ENCODE data around the gene AVP. TPM values are rescaled to one million over a fixed set of nuclear protein-coding genes. Genes with fewer than 3 reads are reported as not detected.

Gene AVP
- polyA plus RNA-seq, 1 donor from 2014 or later: not detected

- no peak overlapping the region for H2AFZ ChIP-seq (ENCODE audit: low read depth, low read length)
- peaks cover 3% of the 10 kb centered on the region for H3K79me2 ChIP-seq (replicated peaks; ENCODE audit: insufficient read depth, low read length)
- H3K27me3 ChIP-seq (ENCODE audit: insufficient read depth, low read depth, low read length): no peaks in the 10 kb centered on the region
- H3K27ac ChIP-seq (ENCODE audit: low read length): no peak overlapping the region
- H3K36me3 ChIP-seq (ENCODE audit: insufficient read depth, low read length): no peaks in the 10 kb centered on the region
- no peaks in the 10 kb centered on the region for H4K20me1 ChIP-seq (ENCODE audit: insufficient read depth)
- H3K9me2 ChIP-seq (ENCODE audit: insufficient read depth, low read length): no peaks in the 10 kb centered on the region
- TF ChIP-seq MXI1 (conservative IDR thresholded peaks at IDR 0.05; ENCODE audit: poor library complexity, severe bottlenecking): no peak
- TF ChIP-seq EZH2 (IDR thresholded peaks at IDR 0.05; ENCODE audit: borderline replicate concordance, insufficient read depth, low read length, poor library complexity, severe bottlenecking): no peak
- TF ChIP-seq POLR2AphosphoS5 (IDR thresholded peaks at IDR 0.05): no peak
- TF ChIP-seq, protein P1, sequence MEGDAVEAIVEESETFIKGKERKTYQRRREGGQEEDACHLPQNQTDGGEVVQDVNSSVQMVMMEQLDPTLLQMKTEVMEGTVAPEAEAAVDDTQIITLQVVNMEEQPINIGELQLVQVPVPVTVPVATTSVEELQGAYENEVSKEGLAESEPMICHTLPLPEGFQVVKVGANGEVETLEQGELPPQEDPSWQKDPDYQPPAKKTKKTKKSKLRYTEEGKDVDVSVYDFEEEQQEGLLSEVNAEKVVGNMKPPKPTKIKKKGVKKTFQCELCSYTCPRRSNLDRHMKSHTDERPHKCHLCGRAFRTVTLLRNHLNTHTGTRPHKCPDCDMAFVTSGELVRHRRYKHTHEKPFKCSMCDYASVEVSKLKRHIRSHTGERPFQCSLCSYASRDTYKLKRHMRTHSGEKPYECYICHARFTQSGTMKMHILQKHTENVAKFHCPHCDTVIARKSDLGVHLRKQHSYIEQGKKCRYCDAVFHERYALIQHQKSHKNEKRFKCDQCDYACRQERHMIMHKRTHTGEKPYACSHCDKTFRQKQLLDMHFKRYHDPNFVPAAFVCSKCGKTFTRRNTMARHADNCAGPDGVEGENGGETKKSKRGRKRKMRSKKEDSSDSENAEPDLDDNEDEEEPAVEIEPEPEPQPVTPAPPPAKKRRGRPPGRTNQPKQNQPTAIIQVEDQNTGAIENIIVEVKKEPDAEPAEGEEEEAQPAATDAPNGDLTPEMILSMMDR (IDR thresholded peaks at IDR 0.05; ENCODE audit: poor library complexity, severe bottlenecking): no peak
- TF ChIP-seq TAF1 (IDR thresholded peaks at IDR 0.05; ENCODE audit: low read depth): no peak
- TF ChIP-seq EP300 (conservative IDR thresholded peaks at IDR 0.05; ENCODE audit: poor library complexity, severe bottlenecking): no peak
- no peak for TF ChIP-seq RAD21 (conservative IDR thresholded peaks at IDR 0.05)
- no peak for TF ChIP-seq REST (IDR thresholded peaks at IDR 0.05; ENCODE audit: borderline replicate concordance)
- TF ChIP-seq SMC3 (conservative IDR thresholded peaks at IDR 0.05; ENCODE audit: poor library complexity): no peak
- no peaks in the 10 kb centered on the region for H3K9me3 ChIP-seq (ENCODE audit: low read length)
- H3K4me3 ChIP-seq (ENCODE audit: low read length): no peak overlapping the region
- no peak overlapping the region for H3K9ac ChIP-seq (ENCODE audit: low read length)
- H3F3A ChIP-seq (ENCODE audit: insufficient read depth, low read length, poor library complexity, severe bottlenecking): no peaks in the 10 kb centered on the region
- H3K4me2 ChIP-seq (ENCODE audit: low read length): no peak overlapping the region
Measured at GRCh38 chr20:3133155-3133554, 48.6 kb upstream of the AVP start.

DNA sequence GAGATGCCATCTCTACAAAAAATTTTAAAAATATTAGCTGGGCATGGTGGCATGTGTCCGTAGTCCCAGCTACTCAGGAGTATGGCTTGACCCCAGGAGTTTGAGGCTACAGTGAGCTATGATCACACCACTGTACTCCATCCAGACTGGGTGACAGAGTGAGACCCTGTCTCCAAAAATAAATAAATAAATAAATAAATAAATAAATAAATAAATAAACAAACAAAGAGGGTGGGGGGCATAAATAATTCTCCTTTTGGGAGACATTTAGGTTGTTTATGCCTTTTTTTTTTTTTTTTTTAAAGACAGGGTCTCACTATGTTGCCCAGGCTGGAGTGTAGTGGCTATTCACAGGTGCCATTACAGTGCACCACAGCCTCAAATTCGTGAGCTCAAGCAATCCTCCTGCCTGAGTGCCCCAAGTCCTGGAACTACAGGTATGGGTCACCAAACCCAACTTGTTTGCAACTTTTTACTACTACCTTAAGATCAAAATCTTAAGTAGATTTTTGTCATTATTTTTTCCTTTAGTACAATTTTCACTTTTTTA, 45.6 kb upstream of the AVP start:
- H3K9ac ChIP-seq (ENCODE audit: low read length): no peak overlapping the region
- no peak overlapping the region for H3K27ac ChIP-seq (ENCODE audit: low read length)
- H4K20me1 ChIP-seq (ENCODE audit: insufficient read depth): no peaks in the 10 kb centered on the region
- no peak overlapping the region for H3K4me2 ChIP-seq (ENCODE audit: low read length)
- H2AFZ ChIP-seq (ENCODE audit: low read depth, low read length): no peak overlapping the region
- H3K4me3 ChIP-seq (ENCODE audit: low read length): no peak overlapping the region
- peaks cover 3% of the 10 kb centered on the region for H3K79me2 ChIP-seq (replicated peaks; ENCODE audit: insufficient read depth, low read length)
- TF ChIP-seq MXI1 (conservative IDR thresholded peaks at IDR 0.05; ENCODE audit: poor library complexity, severe bottlenecking): no peak
- no peak for TF ChIP-seq RAD21 (conservative IDR thresholded peaks at IDR 0.05)
- TF ChIP-seq, protein P1 (IDR thresholded peaks at IDR 0.05; ENCODE audit: poor library complexity, severe bottlenecking): no peak
- no peak for TF ChIP-seq TAF1 (IDR thresholded peaks at IDR 0.05; ENCODE audit: low read depth)
- no peak for TF ChIP-seq EZH2 (IDR thresholded peaks at IDR 0.05; ENCODE audit: borderline replicate concordance, insufficient read depth, low read length, poor library complexity, severe bottlenecking)
- no peak for TF ChIP-seq SMC3 (conservative IDR thresholded peaks at IDR 0.05; ENCODE audit: poor library complexity)
- TF ChIP-seq POLR2AphosphoS5 (IDR thresholded peaks at IDR 0.05): no peak
- no peak for TF ChIP-seq REST (IDR thresholded peaks at IDR 0.05; ENCODE audit: borderline replicate concordance)
- no peak for TF ChIP-seq EP300 (conservative IDR thresholded peaks at IDR 0.05; ENCODE audit: poor library complexity, severe bottlenecking)
- no peaks in the 10 kb centered on the region for H3K9me2 ChIP-seq (ENCODE audit: insufficient read depth, low read length)
- H3K9me3 ChIP-seq (ENCODE audit: low read length): no peaks in the 10 kb centered on the region
- no peaks in the 10 kb centered on the region for H3K27me3 ChIP-seq (ENCODE audit: insufficient read depth, low read depth, low read length)
- H3K36me3 ChIP-seq (ENCODE audit: insufficient read depth, low read length): no peaks in the 10 kb centered on the region
- H3F3A ChIP-seq (ENCODE audit: insufficient read depth, low read length, poor library complexity, severe bottlenecking): no peaks in the 10 kb centered on the region
